OCI-M2 (cell line): ENCODE data around the gene ADAMTS15.

Source experiments
- DNase-seq: peaks from one replicate; lab custom pipeline; 2025; ENCODE audit not compliant: unreplicated experiment; lab: John Stamatoyannopoulos, UW

ADAMTS15 gene

DNA sequence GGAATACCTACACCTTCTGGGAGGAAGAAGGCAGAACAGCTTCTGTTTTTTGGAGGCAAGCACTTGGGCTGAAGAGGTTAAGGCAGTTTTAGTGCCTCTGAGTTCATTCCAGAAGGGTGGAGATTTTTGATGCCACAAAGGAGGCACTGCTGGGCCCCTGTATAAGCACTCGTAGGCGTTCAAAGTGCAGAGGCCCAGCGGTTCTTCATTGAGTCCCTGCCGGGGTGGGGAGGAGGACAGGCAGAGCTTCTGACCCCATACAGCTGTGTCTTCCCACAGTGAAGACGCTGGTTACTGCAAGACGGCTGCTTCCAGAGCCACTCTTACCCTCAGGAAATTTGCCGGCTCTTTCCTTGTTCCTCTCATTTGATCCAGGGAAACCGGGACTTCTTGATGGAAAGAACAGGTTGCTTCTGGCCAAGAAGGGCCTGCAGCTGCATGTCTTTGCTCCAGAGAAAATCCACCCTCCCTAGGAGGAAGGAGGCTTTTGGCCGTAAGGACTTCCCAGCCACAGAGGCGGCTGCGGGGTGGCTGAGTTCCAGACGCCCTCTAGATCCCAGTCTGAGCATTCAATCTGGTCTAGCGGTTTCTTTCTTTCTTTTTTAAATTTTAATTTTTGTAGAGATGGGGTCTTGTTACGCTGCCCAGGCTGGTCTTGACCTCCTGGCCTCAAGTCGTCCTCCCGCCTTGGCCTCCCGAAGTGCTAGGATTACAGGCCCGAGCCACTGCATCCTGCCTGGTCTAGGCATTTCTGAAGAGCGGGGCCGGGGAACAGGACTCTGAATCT lies 9.4 kb downstream of the ADAMTS15 start:
- no peak for DNase-seq

DNA sequence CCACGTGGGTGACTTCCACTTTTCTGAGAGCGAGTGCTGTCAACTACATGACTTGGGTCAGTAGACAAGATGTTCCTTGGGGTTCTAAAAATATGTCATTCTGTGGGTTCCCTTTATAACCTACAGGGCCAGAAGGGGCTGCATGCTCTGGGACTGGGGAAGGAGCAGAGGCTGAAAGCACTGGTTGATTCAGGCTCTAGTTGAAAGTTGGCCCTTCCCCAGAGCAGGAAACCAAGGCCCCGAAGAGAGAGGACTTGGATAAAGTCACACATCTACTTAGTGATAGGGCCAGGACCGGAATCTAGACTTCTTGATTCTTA lies 9.9 kb downstream of the ADAMTS15 start:
- no peak for DNase-seq

DNA sequence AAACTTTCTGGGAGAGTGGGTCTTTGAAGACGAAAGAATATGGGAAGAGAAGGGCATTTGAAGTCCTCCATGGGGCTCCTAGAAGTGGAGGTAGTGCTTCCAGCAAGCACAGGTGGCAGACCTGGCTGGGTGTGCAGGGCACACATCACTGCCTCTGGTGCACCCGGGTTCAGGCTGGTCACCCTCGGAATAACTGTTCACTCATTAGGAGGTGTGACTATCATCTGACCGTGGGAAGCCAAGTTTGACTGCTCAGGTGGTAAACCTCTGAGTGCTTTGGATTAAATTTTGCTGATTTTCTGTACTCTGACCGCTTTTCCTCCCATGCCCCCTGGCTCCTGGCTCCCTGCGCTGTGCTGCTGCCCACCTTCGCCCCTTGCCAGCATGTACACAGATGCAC lies 11.1 kb downstream of the ADAMTS15 start:
- DNase-seq: no peak

DNA sequence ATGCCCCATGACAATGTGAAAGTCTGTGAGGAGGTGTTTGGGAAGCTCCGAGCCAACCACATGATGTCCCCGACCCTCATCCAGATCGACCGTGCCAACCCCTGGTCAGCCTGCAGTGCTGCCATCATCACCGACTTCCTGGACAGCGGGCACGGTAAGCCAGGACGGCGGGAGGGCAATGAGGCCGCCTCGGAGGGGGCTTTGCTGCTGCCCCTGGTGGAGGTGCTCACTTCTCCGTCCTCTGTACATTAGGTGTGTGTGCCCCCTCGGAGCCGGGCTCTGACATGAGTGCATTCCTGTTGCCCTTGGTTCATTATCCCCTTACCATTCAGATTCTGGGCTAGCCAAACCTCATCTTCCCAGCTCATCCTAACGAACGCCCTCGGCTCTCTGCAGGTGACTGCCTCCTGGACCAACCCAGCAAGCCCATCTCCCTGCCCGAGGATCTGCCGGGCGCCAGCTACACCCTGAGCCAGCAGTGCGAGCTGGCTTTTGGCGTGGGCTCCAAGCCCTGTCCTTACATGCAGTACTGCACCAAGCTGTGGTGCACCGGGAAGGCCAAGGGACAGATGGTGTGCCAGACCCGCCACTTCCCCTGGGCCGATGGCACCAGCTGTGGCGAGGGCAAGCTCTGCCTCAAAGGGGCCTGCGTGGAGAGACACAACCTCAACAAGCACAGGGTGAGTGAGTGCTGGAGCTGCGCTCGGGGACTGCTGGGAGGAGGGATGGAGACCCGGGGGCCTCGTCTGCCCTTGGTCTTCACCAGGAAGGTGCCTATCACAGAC lies 13.8 kb downstream of the ADAMTS15 start:
- DNase-seq: no peak

DNA sequence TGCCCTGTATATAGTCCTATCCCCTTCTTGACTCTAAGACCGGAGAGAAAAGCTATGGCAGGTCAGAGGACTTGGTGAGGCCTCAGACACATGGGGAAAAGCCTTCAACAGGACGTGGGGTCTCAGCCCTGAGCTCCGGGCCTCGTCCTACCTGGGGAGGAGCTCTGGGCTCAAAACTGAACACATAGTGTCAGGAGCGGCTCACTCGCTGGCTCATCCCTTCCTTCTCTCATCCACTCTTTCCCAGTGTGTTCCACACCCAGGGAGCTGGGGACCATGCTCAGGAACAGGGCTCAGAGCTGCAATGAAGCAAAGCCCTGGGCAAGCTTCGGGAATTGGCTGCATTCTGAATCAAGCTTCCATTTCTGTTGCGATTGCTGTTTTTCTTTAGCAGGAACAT lies 14.5 kb downstream of the ADAMTS15 start:
- DNase-seq: no peak

DNA sequence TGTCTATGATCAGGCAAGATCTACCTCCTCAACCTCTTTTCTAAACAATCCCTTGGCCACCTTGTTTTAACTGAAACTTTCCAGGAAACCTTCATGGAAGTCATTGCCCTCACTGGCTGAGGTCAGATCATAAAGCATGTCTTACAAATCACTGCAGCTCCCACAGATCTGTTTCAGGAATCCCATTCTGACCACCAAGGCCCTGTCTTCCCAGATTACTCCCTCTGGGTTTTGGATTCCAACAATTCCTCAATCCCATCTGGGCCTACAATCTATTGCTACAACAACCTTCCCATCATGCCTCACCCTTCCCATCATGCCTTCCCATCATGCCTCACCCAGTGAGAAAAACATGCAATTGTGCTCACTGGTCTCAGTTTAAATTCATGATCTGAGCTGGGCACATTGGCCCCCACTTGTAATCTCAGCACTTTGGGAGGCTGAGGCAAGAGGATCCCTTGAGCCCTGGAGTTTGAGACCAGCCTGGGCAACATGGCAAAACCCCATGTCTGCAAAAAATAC lies 15.9 kb downstream of the ADAMTS15 start:
- no peak for DNase-seq

DNA sequence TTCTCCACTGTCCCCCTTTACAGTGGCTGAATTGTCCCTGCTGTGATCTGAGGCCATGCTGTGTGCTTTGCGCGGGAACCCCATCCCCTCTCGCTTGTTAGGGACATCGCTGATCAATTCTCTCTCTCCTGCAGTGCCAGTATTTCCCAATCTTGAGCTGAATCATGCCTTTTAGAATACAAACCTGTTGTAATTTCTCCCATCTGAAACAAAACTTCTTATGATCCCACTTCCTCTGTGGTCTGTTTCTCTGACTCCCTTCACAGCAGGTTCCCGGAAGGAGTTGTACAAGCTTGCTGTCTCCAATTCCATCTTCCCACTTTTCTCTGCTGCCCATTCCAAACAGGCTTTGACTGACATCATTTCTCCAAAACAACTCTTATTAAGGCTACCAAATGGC lies 16.8 kb downstream of the ADAMTS15 start:
- no peak for DNase-seq

DNA sequence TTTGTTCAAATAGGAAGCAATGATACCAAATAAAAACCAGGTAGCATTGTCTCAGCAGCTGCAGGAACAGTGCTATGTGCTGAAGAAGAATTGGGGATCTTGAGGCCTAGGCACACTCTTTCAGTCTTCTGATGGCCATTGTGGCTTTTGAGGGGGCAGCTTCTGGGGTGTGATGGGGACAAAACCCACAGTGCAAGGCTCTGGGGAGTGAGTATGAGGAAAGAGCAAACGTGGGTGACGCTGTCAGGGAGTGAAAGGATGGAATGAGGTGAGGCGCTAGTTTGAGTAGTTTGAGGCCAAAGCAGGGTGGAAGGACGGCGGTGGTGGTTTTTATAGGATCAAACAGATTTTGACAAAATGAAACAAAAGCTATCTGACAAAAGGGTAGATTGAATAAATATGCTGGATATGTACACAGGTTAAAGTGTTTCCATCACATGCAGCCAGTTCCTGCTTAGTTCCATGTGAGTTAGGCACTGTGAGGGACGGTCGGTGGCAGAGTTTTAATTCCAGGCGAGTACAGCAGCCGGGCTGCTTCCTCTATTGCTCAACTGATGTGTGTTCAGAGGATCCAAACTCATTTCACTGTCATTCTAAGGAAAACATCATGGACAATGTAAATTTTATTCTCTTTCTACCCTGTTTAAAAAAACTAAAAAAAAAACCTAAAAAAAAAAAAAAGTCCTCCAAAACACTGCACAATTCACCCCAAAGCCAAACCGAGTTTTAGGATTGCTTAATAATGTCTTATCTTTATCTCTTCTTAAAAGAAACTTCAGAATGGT lies 18.9 kb downstream of the ADAMTS15 start:
- no peak for DNase-seq

DNA sequence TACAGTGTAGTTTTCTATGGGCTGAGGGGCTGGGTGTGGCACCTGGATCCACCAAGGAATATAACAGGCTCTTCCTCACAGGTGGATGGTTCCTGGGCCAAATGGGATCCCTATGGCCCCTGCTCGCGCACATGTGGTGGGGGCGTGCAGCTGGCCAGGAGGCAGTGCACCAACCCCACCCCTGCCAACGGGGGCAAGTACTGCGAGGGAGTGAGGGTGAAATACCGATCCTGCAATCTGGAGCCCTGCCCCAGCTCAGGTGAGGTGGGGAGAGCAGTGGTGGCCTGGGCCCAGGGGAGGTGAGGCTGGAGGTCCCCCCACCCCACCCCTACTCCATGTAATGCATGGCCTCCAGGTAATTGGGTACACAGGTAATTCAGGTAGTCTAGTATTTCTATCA lies 20.7 kb downstream of the ADAMTS15 start:
- DNase-seq: no peak

DNA sequence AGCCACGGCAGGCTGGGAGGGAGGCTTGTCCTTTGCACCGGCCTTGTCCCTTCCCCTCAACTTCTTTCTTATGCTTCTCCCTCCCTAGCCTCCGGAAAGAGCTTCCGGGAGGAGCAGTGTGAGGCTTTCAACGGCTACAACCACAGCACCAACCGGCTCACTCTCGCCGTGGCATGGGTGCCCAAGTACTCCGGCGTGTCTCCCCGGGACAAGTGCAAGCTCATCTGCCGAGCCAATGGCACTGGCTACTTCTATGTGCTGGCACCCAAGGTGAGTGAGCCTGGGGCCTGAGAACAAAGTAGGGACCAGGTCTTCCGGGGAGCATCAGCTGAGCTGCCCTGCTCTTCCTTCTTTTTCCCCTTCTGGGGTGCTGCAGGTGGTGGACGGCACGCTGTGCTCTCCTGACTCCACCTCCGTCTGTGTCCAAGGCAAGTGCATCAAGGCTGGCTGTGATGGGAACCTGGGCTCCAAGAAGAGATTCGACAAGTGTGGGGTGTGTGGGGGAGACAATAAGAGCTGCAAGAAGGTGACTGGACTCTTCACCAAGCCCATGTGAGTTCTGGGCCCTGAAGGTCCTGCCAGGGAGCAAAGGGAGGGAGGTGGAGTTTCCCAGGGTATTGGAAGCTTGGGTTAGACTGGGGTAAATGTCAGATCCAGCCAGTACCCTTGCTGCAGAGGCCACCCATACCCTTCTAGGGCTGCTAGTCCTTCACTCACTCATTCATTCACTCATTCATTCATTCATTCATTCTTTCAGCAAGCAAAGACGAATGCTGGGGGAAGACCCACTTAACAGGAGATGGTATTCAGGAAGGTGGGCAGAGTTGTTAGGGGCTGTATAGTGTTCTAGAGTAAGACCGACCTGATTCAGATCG lies 22.6 kb downstream of the ADAMTS15 start:
- no peak for DNase-seq

DNA sequence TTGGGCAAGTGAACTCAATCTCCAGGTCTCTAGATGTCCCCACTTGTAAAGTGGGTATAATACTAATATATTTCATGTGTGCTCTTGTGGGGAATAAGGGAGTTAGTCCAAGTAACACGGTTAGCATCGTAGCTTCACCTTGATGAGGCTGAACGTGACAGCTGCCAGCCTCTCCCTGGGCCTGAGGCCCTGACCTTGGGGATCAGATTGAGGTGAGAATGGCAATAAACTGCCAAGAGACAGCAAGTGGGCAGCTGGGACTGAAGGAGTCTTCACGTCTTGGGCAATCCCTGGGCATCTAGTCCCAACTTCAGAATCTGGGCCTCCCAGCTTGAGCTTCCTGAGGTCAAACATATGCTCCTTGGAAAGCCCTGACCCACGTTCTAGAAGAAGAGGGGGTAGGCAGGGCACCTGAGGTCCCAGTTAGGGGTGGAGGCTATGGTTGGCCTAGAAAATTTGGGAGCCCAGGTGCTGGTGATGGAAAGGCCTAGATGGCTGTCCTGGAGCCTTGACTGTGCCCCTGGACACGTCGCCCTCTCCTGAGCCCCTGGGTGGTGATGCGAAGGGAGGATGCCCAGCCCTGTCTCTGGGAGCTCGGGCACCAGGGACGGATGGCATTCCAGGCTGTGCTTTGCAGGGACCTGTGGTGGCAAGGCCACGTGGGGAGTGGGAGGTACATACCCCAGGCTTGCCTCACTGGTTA lies 23.4 kb downstream of the ADAMTS15 start:
- no peak for DNase-seq

DNA sequence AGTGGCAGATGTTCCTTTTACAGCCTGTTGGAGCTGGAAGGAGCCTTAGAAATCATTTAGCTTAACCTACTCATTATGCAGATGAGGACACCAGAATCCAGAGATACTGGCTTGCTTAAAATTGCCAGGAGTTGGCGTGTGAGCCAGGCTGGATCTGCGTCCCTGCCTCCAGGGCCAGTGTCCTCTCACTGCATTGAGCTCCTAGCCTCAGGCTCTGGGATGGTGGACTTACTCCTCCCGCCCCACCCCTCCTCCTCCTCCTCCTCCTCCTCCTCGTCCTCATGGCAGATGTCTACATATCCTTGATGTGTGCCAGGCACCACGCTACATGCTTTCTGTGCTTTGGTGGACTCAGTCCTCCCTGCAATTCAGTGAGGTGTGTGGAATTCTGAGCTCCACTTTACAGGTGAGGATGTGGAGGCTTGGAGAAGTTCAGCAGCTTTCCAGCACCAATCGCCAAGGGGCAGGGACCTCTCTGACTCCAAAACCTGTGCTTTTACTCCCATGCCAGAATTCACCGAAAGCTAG lies 24.1 kb downstream of the ADAMTS15 start:
- no peak for DNase-seq

DNA sequence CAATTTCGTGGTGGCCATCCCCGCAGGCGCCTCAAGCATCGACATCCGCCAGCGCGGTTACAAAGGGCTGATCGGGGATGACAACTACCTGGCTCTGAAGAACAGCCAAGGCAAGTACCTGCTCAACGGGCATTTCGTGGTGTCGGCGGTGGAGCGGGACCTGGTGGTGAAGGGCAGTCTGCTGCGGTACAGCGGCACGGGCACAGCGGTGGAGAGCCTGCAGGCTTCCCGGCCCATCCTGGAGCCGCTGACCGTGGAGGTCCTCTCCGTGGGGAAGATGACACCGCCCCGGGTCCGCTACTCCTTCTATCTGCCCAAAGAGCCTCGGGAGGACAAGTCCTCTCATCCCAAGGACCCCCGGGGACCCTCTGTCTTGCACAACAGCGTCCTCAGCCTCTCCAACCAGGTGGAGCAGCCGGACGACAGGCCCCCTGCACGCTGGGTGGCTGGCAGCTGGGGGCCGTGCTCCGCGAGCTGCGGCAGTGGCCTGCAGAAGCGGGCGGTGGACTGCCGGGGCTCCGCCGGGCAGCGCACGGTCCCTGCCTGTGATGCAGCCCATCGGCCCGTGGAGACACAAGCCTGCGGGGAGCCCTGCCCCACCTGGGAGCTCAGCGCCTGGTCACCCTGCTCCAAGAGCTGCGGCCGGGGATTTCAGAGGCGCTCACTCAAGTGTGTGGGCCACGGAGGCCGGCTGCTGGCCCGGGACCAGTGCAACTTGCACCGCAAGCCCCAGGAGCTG lies 24.8 kb downstream of the ADAMTS15 start:
- DNase-seq: no peak

DNA sequence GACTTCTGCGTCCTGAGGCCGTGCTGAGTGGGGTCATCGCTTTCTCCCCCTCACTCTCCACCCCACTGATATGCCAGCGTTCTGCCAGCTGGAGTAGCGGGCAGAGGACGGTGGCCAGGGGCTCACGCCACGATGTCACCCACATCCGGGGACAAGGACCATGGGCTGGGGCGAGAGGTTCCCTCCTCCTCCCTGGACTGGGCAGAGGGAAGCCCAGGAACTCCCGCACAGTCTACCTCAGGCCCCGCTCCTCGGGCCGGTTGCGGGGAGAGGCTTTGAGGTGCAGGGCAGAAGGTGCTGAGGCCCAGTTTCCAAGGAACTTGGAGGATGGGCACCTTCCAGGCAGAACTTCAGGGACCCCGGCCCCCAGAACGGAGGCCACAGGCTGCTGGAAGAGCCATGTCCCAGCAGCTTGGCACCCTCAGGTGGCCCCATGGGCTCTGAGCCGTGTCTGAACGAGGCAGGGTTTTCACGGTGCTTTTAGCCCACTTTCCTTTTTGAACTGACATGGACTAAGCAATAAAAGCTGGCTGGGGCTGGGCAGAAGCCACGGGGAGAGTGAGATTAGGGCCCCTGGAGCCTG lies 25.4 kb downstream of the ADAMTS15 start:
- no peak for DNase-seq

DNA sequence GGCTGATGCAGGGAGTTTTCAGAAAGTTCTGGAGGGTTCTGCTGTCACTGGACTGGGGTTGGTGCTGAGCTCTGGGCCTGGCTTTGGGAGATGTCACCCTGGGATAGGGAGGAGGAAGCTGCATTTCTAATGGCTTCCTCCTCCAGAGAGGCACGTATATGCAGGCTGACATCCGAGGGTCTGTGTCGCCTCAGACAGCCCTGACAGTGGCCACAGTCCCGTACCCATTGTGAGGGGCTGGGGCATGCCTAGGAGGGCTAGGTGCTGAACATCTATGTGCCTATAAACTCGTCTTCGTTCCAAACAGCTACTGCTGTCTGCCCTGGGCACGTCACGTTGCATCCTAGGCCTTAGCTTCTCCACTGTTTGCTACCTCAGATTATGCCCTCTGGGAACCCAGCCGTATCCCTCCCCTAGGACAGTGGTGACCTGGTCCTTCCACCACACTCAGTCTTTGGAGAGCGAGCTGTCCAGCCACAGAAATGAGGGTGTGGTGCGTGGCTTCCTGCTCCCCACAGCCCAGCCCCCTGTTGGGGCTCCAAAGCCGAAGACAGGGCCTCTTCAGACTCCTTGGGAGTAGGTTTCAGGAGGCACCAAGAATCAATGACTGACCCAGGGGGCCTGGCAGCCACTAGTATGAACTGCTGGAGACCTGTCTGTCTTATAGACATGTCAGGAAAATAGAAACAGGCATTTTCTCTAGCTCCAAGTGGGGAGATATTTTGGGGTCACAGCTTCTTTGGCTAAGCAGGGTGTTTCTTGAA lies 26.4 kb downstream of the ADAMTS15 start:
- DNase-seq: no peak

DNA sequence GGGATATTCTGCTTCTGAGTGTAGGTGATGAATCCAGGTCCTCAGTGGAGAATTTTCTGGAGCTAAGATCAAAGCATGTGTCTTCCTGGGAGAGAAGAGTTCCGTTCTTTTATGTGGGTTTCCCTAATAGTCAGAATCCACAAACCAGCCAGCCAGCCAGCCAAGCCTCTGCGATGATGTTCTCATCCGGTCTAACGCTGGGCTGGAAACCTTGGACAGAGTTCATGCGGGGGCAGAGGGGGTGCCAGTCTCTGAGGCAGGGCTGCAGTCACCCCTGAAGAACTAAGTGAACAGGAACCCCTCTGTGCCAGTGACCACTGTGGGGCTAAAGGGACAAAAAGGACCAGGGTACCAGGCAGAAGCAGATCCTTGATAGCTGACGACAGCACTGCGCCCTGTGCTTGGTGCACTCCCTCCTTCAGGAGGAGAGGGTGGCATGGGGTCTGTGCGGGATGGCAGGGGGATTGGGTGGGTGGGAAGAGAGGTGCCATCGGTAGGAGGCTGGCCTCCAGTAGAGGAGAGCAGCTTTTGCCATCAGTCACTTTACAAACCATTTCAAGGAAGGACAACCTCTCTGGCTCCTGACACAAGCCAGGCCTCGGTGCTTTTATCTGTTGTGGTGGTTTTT lies 27.1 kb downstream of the ADAMTS15 start:
- DNase-seq: no peak

DNA sequence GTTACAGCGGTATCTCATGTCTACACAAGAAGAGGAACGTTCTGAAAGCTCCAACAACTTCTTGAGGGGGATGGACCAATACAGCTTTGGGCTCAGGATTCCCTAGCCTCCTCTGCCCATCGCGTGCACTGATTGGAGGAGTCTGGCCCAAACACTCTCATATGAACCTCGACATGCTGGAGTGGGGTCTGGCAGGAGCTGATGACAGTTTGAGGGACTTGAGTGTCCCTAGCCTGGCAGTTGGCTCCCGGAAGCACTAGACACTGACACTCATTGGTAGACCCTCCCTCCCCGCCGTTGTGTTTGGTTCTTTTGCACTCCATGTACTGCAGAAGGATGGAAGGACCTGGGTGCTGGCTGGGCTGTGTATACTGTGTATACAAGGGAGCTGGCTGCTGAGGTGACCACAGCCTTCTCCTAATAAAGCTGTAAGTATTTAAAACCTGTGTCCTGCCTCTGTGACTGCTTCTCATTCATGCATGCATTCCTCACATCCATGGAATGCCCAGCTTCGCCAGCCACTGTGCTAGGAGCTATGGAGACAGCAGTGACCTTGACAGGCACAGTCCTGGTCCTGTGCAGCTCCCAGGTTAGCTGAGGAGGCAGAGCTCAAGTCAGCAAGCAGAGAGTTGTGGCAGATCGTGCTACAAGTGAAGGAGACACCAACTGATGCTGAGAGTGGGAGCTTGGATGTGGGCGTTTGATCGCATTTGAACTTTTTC lies 27.9 kb downstream of the ADAMTS15 start:
- DNase-seq: no peak
